ENCODE measurements around the gene STK36.

The STK36 gene

DNA sequence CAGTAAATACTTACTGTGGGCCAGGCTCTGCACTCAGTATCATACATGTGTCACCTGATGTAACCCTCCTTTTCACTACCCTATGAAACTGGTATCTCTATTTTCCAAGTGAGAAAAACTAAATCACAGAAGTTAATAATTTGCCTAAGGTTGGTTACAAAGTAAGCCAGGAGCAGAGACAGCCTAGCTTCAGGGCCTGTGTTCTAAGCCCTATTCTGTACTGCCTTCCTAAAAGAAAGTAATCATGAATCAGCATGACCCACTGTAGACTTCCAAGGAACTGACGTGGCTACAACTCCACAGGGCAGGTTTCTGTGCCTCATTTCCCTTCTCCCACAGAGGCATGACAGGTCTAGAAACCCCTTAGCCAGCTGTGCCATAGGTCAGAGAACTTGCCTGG, 26.8 kb upstream of the STK36 start:
- Histone ChIP-seq H3K36me3 (ENCODE audit: control insufficient read depth in 1 of 2, insufficient read depth in 2 of 2, low read depth in 1 of 2, low read length in 2 of 2) (peaks cover 59 to 88% of the 10 kb centered on the region in 2 experiments), H3K27me3 (ENCODE audit: control insufficient read depth in 1 of 2, insufficient read depth in 1 of 2, low read length in 2 of 2) (no peaks in the 10 kb centered on the region), H2BK12ac (ENCODE audit: low read length in 2 of 2) (no peak overlapping the region), H2AK5ac (ENCODE audit: low read length, severe bottlenecking) (peak overlapping the region; percentile 76), H3K27ac (ENCODE audit: low read length, poor library complexity, severe bottlenecking) (peak overlapping the region; percentile 98), H3K14ac (ENCODE audit: low read length in 2 of 2) (no peak overlapping the region), H3K9ac (ENCODE audit: low read length) (peak overlapping the region; percentile 68), H3K4me2 (ENCODE audit: low read length, poor library complexity, severe bottlenecking) (no peak overlapping the region), H2AFZ (ENCODE audit: low read depth, low read length) (no peak overlapping the region), H3K4me3 (ENCODE audit: insufficient read depth in 1 of 2, low read depth in 1 of 2, low read length in 2 of 2) (no peak overlapping the region), H2BK15ac (ENCODE audit: low read depth, poor library complexity, severe bottlenecking) (no peak overlapping the region), H2BK5ac (ENCODE audit: low read depth, low read length, poor library complexity, severe bottlenecking) (peak overlapping the region; percentile 90), H4K8ac (ENCODE audit: low read length) (no peak overlapping the region), H3K4ac (ENCODE audit: low read depth in 1 of 2, low read length in 2 of 2) (no peak overlapping the region), H3K9me3 (ENCODE audit: control insufficient read depth, low read length) (no peaks in the 10 kb centered on the region), H3K18ac (ENCODE audit: low read depth in 1 of 2, low read length in 2 of 2) (no peak overlapping the region), H2BK120ac (ENCODE audit: low read depth, low read length) (no peak overlapping the region), H3K79me1 (replicated peaks; ENCODE audit: low read length, poor library complexity, severe bottlenecking) (peaks cover 29% of the 10 kb centered on the region), H4K91ac (ENCODE audit: low read length) (no peak overlapping the region), H3K4me1 (ENCODE audit: control insufficient read depth, insufficient read depth, low read depth, low read length) (peaks cover 23% of the 10 kb centered on the region), H3K23ac (ENCODE audit: low read length in 2 of 2) (no peak overlapping the region)
- WGBS, result 88% methylated on average over 1 of the region's 1 CpG
- no peak for DNase-seq

DNA sequence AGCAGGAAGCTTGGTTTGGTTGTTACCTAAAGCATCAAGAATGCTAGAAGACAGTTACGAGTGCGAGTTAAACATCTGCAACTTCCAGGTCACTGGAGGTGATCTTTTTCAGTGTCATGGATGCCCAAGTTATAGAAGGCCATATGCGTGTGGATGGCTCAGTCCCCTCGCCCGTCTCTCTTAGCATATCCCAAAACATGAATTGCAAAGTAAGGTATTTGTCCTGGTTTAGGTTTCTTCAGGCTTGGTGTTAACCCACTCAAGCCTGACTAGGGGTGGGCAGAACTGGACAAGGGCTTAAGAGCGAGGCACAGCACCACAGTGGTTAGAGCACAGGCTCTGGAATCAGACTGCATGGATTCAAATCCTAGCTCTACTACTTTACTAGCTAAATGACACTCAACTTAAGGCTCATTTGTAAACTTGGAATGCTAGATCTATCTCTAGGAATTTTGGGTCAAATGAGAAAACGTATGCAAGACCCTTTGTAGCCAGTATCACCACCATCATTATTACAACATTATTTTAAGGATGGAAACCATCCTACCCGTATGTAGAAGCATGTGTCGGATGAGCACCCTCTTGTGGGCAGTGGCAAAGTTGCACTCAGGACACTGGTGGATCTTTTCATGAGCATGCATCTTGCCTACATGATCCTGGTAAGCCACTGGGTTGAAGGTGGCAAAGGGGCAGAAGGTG, 23.6 kb upstream of the STK36 start:
- no peak overlapping the region for H3K14ac ChIP-seq (ENCODE audit: low read length in 2 of 2)
- no peaks in the 10 kb centered on the region for H3K27me3 ChIP-seq (ENCODE audit: control insufficient read depth in 1 of 2, insufficient read depth in 1 of 2, low read length in 2 of 2)
- H3K4me3 ChIP-seq (ENCODE audit: insufficient read depth in 1 of 2, low read depth in 1 of 2, low read length in 2 of 2), result no peak overlapping the region
- H2BK15ac ChIP-seq (ENCODE audit: low read depth, poor library complexity, severe bottlenecking), result no peak overlapping the region
- H3K79me1 ChIP-seq (replicated peaks; ENCODE audit: low read length, poor library complexity, severe bottlenecking), result peaks cover 21% of the 10 kb centered on the region
- no peak overlapping the region for H3K4me2 ChIP-seq (ENCODE audit: low read length, poor library complexity, severe bottlenecking)
- H2BK120ac ChIP-seq (ENCODE audit: low read depth, low read length), result no peak overlapping the region
- peaks cover 53 to 90% of the 10 kb centered on the region in 2 experiments for H3K36me3 ChIP-seq (ENCODE audit: control insufficient read depth in 1 of 2, insufficient read depth in 2 of 2, low read depth in 1 of 2, low read length in 2 of 2)
- peak overlapping the region; percentile 34 for H3K9ac ChIP-seq (ENCODE audit: low read length)
- no peak overlapping the region for H4K91ac ChIP-seq (ENCODE audit: low read length)
- no peak overlapping the region for H3K18ac ChIP-seq (ENCODE audit: low read depth in 1 of 2, low read length in 2 of 2)
- no peak overlapping the region for H3K23ac ChIP-seq (ENCODE audit: low read length in 2 of 2)
- no peak overlapping the region for H2AK5ac ChIP-seq (ENCODE audit: low read length, severe bottlenecking)
- H3K4ac ChIP-seq (ENCODE audit: low read depth in 1 of 2, low read length in 2 of 2), result peak overlapping the region in 1 of 2 experiments; percentile 30
- no peak overlapping the region for H3K27ac ChIP-seq (ENCODE audit: low read length, poor library complexity, severe bottlenecking)
- no peak overlapping the region for H2AFZ ChIP-seq (ENCODE audit: low read depth, low read length)
- H3K4me1 ChIP-seq (ENCODE audit: control insufficient read depth, insufficient read depth, low read depth, low read length), result peaks cover 25% of the 10 kb centered on the region
- H3K9me3 ChIP-seq (ENCODE audit: control insufficient read depth, low read length), result no peaks in the 10 kb centered on the region
- no peak overlapping the region for H2BK5ac ChIP-seq (ENCODE audit: low read depth, low read length, poor library complexity, severe bottlenecking)
- no peak overlapping the region for H4K8ac ChIP-seq (ENCODE audit: low read length)
- H2BK12ac ChIP-seq (ENCODE audit: low read length in 2 of 2), result no peak overlapping the region
- 77% methylated on average over 9 of the region's 9 CpGs for WGBS
- peak; percentile 73 for DNase-seq

DNA sequence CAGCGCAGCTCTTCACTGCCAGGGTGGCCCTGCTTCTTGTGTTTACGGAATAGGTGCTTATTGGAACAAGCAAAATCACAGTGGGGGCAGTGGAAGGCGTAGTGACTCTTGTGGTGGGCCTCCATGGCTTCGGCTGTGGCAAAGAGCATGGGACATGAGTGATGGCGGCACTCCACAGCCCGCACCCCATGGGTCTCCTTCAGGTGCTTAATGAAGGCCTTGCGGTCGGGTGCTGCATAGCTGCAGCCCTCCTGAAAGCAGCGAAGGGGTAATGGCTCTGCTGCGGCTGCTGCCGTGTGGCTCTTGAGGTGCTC, 23.1 kb upstream of the STK36 start:
- H2AFZ ChIP-seq (ENCODE audit: low read depth, low read length), result no peak overlapping the region
- peaks cover 24% of the 10 kb centered on the region for H3K4me1 ChIP-seq (ENCODE audit: control insufficient read depth, insufficient read depth, low read depth, low read length)
- H2BK120ac ChIP-seq (ENCODE audit: low read depth, low read length), result no peak overlapping the region
- no peak for DNase-seq
- H3K23ac ChIP-seq (ENCODE audit: low read length in 2 of 2), result no peak overlapping the region
- H3K14ac ChIP-seq (ENCODE audit: low read length in 2 of 2), result no peak overlapping the region
- H3K9ac ChIP-seq (ENCODE audit: low read length), result no peak overlapping the region
- no peak overlapping the region for H2BK12ac ChIP-seq (ENCODE audit: low read length in 2 of 2)
- WGBS, result 91% methylated on average over 11 of the region's 11 CpGs
- H3K4me3 ChIP-seq (ENCODE audit: insufficient read depth in 1 of 2, low read depth in 1 of 2, low read length in 2 of 2), result no peak overlapping the region
- H3K4ac ChIP-seq (ENCODE audit: low read depth in 1 of 2, low read length in 2 of 2), result no peak overlapping the region
- H2BK5ac ChIP-seq (ENCODE audit: low read depth, low read length, poor library complexity, severe bottlenecking), result no peak overlapping the region
- H2AK5ac ChIP-seq (ENCODE audit: low read length, severe bottlenecking), result no peak overlapping the region
- peaks cover 48 to 89% of the 10 kb centered on the region in 2 experiments for H3K36me3 ChIP-seq (ENCODE audit: control insufficient read depth in 1 of 2, insufficient read depth in 2 of 2, low read depth in 1 of 2, low read length in 2 of 2)
- no peak overlapping the region for H2BK15ac ChIP-seq (ENCODE audit: low read depth, poor library complexity, severe bottlenecking)
- no peak overlapping the region for H3K27ac ChIP-seq (ENCODE audit: low read length, poor library complexity, severe bottlenecking)
- no peak overlapping the region for H3K18ac ChIP-seq (ENCODE audit: low read depth in 1 of 2, low read length in 2 of 2)
- no peaks in the 10 kb centered on the region for H3K9me3 ChIP-seq (ENCODE audit: control insufficient read depth, low read length)
- H3K4me2 ChIP-seq (ENCODE audit: low read length, poor library complexity, severe bottlenecking), result no peak overlapping the region
- H3K27me3 ChIP-seq (ENCODE audit: control insufficient read depth in 1 of 2, insufficient read depth in 1 of 2, low read length in 2 of 2), result no peaks in the 10 kb centered on the region
- H3K79me1 ChIP-seq (replicated peaks; ENCODE audit: low read length, poor library complexity, severe bottlenecking), result peaks cover 16% of the 10 kb centered on the region
- H4K91ac ChIP-seq (ENCODE audit: low read length), result no peak overlapping the region
- no peak overlapping the region for H4K8ac ChIP-seq (ENCODE audit: low read length)

DNA sequence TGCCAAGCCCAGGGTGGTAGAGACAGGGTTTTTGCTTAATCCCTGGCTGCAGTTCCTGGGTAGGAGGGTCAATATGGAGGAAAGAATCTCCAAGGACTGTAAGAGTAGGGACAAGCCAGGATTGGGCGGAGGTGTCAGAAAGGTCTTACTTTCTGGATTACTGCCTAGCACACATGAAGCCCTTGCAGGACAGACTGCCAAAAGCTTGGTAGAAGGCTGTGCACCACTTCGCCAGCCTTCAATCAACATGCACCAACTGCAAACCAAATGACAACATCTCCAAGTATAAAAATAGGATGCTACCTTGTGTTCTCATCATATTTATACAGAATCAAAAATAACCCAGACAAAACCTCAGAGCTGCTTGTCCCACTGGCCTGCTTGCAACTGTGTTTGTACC, 16.1 kb upstream of the STK36 start:
- 95% methylated on average over 2 of the region's 2 CpGs for WGBS

More for the DNA sequence above, 16.1 kb upstream of the STK36 start:
- peaks cover 38 to 66% of the 10 kb centered on the region in 2 experiments for H3K36me3 ChIP-seq (ENCODE audit: control insufficient read depth in 1 of 2, insufficient read depth in 2 of 2, low read depth in 1 of 2, low read length in 2 of 2)
- H3K4me2 ChIP-seq (ENCODE audit: low read length, poor library complexity, severe bottlenecking), result no peak overlapping the region
- H3K23ac ChIP-seq (ENCODE audit: low read length in 2 of 2), result no peak overlapping the region
- no peaks in the 10 kb centered on the region for H3K9me3 ChIP-seq (ENCODE audit: control insufficient read depth, low read length)
- no peak overlapping the region for H2BK12ac ChIP-seq (ENCODE audit: low read length in 2 of 2)
- no peak overlapping the region for H3K27ac ChIP-seq (ENCODE audit: low read length, poor library complexity, severe bottlenecking)
- no peak for DNase-seq
- H2BK5ac ChIP-seq (ENCODE audit: low read depth, low read length, poor library complexity, severe bottlenecking), result no peak overlapping the region
- no peak overlapping the region for H2BK120ac ChIP-seq (ENCODE audit: low read depth, low read length)
- no peak overlapping the region for H2BK15ac ChIP-seq (ENCODE audit: low read depth, poor library complexity, severe bottlenecking)
- H3K27me3 ChIP-seq (ENCODE audit: control insufficient read depth in 1 of 2, insufficient read depth in 1 of 2, low read length in 2 of 2), result no peaks in the 10 kb centered on the region
- H3K9ac ChIP-seq (ENCODE audit: low read length), result no peak overlapping the region
- peaks cover 2% of the 10 kb centered on the region for H3K4me1 ChIP-seq (ENCODE audit: control insufficient read depth, insufficient read depth, low read depth, low read length)
- no peak overlapping the region for H3K18ac ChIP-seq (ENCODE audit: low read depth in 1 of 2, low read length in 2 of 2)
- H3K14ac ChIP-seq (ENCODE audit: low read length in 2 of 2), result no peak overlapping the region
- peaks cover 38% of the 10 kb centered on the region for H3K79me1 ChIP-seq (replicated peaks; ENCODE audit: low read length, poor library complexity, severe bottlenecking)
- H4K91ac ChIP-seq (ENCODE audit: low read length), result no peak overlapping the region
- H3K4ac ChIP-seq (ENCODE audit: low read depth in 1 of 2, low read length in 2 of 2), result no peak overlapping the region
- H2AK5ac ChIP-seq (ENCODE audit: low read length, severe bottlenecking), result no peak overlapping the region
- H4K8ac ChIP-seq (ENCODE audit: low read length), result no peak overlapping the region
- no peak overlapping the region for H3K4me3 ChIP-seq (ENCODE audit: insufficient read depth in 1 of 2, low read depth in 1 of 2, low read length in 2 of 2)
- no peak overlapping the region for H2AFZ ChIP-seq (ENCODE audit: low read depth, low read length)
